GM21360 (cell line): Measurements from ENCODE around the gene MOGAT1.
"Not testable (repeated sequence)": the region's sequence is repeated elsewhere in the genome, so short reads cannot be mapped to it uniquely, and the experiment has no call there.

Experiments used
- ATAC-seq: cut with Tn5 transposase; IDR thresholded peaks from one replicate; pipeline ENCODE4 v1.9.1; 2021; ENCODE audit warnings: mild to moderate bottlenecking, moderate library complexity; ENCODE audit not compliant: unreplicated experiment

Gene MOGAT1

GRCh38 chr2:222708274-222708710, 36.8 kb downstream of the MOGAT1 start:
- no peak for ATAC-seq

DNA sequence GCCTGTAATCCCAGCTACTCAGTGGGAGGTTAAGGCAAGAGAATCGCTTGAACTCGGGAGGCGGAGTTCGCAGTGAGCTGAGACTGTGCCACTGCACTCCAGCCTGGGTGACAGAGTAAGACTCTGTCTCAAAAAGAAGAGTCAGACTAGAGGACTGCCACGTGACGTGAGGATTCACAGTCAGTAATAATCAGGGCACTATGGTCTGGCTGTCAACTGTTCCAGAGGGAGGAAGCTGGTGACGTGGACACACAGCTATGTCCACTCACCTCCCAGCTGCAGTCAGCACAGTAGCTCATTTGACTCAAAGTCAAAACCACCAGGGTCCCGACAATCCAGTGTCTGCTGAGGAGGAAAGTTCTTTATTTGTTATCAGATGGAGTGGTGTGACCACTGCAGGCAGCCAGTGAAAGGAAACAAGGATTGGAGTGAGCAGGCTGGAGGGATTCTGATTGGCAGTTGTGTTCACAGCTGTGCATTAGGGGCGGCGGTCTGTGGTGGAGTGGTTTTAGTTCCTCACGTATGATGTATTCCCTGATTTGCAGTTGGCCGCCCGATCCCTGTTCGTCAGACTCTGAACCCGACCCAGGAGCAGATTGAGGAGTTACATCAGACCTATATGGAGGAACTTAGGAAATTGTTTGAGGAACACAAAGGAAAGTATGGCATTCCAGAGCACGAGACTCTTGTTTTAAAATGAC, 37.9 kb downstream of the MOGAT1 start:
- ATAC-seq: peak; percentile 69

- no peak for ATAC-seq
Measured at GRCh38 chr2:222710736-222711135, 39.3 kb downstream of the MOGAT1 start.

DNA sequence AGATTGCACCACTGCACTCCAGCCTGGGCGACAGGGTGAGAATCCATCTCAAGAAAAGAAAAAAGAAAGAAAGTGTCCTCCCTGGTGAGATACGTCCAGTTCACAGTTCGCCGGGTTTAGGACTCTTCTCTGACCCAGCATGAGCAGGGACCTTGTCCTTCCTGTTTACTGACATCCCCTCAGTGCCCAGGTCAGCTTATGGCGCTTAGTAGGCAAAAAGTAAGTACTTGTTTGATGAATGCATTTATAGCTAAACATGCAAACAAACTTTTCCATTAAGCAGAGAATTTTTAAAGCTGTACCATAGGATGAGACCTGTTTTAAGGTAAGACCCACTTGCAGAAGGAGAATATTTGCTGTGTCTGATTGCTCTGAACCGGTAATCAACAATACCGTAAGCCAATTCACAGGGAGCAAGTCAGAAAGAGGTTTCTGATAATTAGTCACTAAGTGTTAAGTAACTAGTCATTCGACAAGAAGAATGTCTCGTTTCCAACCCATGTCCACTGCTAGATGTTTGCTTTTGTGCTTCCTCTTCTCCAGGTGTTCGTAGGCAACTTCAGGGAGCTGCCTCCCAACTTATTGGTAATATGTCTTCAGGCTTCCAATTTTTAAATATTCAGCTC, 40.0 kb downstream of the MOGAT1 start:
- no peak for ATAC-seq

DNA sequence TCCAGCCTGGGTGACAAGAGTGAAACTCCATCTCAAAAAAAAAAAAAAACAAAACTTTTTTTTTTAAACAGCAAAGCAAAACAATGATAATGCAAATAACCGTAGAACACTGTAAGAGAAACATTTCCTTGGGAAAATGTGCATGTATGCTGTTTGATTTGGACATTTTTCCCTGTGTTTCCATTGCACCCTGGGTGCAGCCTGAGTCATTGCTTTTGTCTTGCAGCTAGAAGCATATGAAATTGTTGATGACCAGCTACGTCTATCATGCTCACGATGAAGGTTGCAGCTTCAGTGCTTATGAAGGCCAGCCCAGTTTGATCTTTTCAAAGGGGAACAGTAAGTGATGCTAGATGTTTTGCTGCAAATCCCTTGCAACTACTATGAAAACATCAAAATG, 41.5 kb downstream of the MOGAT1 start:
- no peak for ATAC-seq

GRCh38 chr2:222714361-222715241, 43.1 kb downstream of the MOGAT1 start:
- ATAC-seq: no peak

DNA sequence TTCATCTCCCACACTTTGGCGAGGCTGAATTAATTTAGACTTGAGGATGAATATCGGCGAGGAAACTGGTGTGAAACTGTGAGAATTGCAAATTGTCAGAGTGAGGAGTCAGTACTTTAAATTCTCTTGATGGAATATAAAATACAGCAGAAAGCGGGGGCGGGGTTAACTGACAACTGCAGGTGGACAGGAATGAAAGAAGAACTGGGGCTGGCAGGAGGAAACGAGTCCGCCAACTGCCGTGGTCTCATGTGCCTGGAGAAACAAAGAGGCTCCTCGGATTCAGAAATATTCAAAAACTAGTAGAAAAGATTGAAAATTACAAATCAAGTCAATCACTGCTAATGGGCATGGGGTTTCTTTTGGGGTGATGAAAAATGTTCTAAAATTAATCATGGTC, 44.3 kb downstream of the MOGAT1 start:
- peak; percentile 50 for ATAC-seq

DNA sequence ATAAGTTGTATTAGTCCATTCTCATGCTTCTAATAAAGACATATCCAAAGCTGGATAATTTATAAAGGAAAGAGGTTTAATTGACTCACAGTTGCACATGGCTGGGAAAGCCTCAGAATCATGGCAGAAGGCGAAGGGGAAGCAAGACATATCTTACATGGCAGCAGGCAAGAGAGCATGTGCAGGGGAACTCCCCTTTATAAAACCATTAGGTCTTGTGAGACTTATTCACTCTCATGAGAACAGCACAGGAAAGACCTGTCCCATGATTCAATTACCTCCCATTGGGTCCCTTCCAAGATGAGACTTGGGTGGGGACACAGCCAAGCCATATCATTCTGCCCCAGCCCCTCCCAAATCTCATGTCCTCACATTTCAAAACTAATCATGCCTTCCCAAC, 48.3 kb downstream of the MOGAT1 start:
- not testable (repeated sequence) for ATAC-seq

DNA sequence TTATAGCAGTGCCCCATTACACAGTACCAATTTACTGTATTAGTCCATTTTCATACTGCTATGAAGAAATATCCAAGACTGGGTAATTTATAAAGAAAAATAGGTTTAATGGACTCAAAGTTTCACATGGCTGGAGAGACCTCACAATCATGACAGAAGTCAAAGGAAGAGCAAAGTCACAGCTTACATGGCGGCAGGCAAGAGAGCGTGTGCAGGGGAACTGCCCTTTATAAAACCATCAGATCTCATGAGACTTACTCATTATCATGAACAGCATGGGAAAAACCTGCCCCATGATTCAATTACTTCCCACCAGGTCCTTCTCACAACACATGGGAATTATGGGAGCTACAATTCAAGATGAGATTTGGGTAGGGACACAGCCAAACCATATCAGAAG, 50.1 kb downstream of the MOGAT1 start:
- not testable (repeated sequence) for ATAC-seq

- peak; percentile 91 for ATAC-seq
Measured at GRCh38 chr2:222722327-222722946, 51.0 kb downstream of the MOGAT1 start.

GRCh38 chr2:222724208-222724607, 52.8 kb downstream of the MOGAT1 start:
- ATAC-seq: no peak

- no peak for ATAC-seq
Measured at GRCh38 chr2:222728621-222729020, 57.2 kb downstream of the MOGAT1 start.

DNA sequence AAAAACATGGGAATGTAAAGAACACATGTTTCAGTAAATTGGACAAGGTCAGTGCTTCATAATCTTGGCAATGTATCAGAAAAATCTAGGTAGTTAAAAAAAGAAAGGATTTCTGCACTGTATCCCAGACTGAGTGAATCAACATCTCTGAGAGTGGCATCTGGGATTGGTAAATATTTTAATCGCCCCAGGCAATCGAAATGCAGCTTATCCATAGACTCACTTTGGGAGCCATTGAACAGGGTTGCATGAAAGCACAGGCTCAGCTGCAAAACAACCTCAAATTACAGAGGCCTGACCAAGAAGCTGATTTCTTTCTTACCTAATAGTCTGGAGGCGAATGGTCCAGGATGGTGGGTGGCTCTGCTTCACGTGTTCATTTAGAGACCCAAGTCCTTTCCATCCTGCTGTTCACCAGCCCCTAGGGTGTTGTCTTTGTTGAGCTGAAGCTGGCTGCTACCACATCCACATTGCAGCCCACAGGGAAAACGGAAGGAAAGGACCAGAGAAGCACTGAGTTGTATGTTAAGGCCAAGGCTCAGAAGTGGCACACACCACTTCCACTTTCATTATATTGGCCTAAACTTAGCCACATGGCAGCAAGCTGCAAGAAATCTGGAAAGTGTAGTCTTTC, 59.0 kb downstream of the MOGAT1 start:
- ATAC-seq: peak; percentile 55

DNA sequence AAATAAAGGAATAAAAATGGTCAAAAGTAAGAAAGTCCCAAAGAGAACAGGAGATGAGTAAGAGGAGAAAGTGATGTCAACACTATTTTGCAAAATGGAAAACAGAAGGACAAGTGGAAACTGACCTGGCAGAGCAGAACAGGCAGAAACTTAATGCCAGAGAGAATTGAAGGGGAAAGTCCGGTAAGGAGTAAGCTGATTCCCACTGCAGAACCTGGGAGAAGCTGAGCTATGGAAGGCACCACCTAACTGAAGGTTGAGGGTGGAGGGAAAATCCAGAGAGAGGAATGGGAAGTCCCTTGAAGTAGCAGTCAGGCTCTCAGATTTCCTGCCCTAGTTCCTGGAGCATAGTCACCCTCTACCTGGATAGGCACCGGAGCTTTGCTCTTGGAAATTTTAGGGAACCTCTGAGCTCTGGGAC, 59.8 kb downstream of the MOGAT1 start:
- ATAC-seq: no peak

DNA sequence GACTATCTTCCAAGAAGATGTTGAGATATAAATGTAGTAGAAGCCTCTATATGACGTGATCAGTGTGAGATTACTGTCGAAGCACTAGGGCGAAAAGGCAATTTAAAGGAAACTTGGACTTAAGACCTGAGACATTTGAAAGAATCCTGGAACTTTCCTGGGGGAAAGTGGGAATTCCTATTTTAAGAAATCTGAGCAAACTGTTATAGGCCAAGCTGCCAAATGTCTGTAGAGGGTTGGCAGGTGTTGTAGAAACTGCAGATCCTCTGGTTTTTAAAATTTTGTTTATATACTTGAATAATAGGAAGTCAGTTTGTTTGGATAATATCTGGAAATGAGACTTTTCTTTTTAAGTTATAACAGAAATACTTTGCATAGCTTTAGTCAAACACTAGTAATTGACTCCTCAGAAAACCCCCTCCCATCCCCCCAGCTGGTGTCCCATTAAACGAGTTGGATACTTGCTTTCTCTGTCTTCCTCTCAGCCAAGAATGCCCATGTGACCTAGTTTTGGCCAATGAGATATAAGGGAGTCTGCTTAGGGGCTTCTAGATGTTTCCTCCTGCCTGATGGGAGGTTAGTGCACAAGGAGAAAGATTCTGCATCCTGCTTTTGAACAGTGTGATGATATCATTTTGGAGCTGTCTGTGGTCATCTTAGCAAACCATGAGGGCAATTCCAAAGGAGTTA, 61.2 kb downstream of the MOGAT1 start:
- ATAC-seq: no peak

- no peak for ATAC-seq
Measured at GRCh38 chr2:222733470-222733845, 62.0 kb downstream of the MOGAT1 start.

DNA sequence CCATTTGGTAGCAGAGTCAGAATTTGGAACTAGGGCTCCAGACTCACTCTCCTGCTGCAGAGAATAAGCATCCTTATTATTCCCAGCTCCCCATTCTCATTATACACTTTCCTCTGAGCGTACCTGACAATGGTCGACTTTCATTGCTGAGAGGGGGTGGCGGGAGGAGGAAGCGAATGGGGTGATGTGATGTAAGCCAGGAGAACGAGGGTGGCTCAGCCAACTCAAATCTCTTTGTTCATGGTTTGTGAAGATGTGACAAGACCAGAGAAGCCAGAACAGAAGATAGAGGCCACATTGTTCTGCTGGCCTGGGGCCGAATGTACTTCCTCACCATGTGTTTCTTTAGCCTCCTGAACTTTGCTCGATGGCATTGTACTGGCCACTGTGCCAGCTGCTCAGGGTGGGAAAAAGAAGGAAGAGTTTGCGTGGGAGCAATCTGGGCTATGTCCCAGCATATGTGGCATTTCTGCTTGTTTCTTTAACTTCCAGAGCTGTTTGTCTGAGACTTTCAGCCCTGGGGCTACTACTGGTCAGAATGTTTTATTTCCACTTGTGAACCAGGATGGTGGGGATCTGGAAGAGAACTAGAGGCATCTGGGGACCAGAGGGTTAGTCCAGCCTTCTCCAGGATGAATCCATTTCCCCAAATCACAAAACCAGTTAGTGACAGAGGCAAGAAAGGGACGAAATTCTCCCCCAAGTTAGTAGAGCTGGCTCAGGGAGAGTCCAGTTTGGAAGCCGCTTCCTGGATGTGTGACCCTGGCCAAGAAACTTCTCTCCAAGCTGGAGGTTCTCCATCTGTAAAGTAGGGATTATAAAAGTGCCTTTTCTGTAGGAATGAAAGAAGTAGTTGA, 62.6 kb downstream of the MOGAT1 start:
- ATAC-seq: no peak

DNA sequence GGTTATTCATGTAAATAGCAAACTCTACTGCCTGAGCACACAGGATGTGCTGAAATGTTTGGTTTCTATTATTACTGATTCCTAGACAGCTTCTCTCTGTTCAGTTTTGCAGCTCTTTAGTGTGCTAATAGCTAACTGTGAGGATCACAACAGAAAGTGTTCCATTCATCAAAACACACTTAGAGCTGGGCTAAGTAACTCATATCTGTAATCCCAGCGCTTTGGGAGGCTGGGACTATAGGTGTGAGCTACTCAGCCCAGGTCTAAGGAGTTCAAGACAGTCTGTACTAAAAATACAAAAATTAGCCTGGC, 63.2 kb downstream of the MOGAT1 start:
- ATAC-seq: peak; percentile 58

- ATAC-seq: no peak
Measured at GRCh38 chr2:222736301-222736700, 64.8 kb downstream of the MOGAT1 start.
